Right atrium auricular region (tissue), 2 donors: ENCODE data around the gene PGM1. TPM values are rescaled to one million over a fixed set of nuclear protein-coding genes. Genes with fewer than 3 reads are reported as not detected.

ENCODE experiments used
- DNase-seq: peaks from one replicate; pipeline ENCODE4 v3.0.0-alpha.2; 2019; ENCODE audit warnings: low spot score
- H3K27ac ChIP-seq, 2 donors: fragments of 200-600 bp; sonication (generic); 1 replicate in 1 of 2; 2 replicates in 1 of 2; pipeline ENCODE4 v1.5.1; 2016 to 2019
- H3K27me3 ChIP-seq, 2 donors: fragments of 200-600 bp; sonication (generic); one replicate each; pipeline versions ENCODE4 v1.5.1 to v1.6.0; 2017 to 2019
- H3K36me3 ChIP-seq: fragments of 200-600 bp; sonication (generic); one replicate; pipeline ENCODE4 v1.5.1; 2016
- H3K4me1 ChIP-seq, 2 donors: fragments of 200-600 bp; sonication (generic); one replicate each; pipeline versions ENCODE4 v1.5.1 to v1.6.0; 2017 to 2019
- H3K4me3 ChIP-seq, 2 donors: fragments of 200-600 bp; sonication (generic); 1 replicate in 1 of 2; 2 replicates in 1 of 2; pipeline ENCODE4 v1.5.1; 2017 to 2019; ENCODE audit warnings: mild to moderate bottlenecking in 1 of 2, moderate library complexity in 1 of 2
- H3K9me3 ChIP-seq, 2 donors: fragments of 200-600 bp; sonication (generic); one replicate each; pipeline ENCODE4 v1.5.1; 2019
- CTCF ChIP-seq, 2 donors: fragments of 200-600 bp; sonication (generic); IDR thresholded peaks; one replicate each; pipeline ENCODE4 v1.5.1; 2019; ENCODE audit warnings: antibody characterized with exemption in 2 of 2
- total RNA-seq, 2 donors: library from RNA; depleted of rRNA; stranded (reverse); fragments of >200 nt; gene quantifications; one replicate each; pipeline ENCODE4 v1.1.0, GENCODE V29; 2016

Gene PGM1
- total RNA-seq, 2 donors from 2014 or later, result 171 to 258 TPM

- Histone ChIP-seq H3K4me1 (no peaks in the 10 kb centered on the region), H3K27ac (no peak overlapping the region), H3K4me3 (no peak overlapping the region), H3K27me3 (no peaks in the 10 kb centered on the region), H3K36me3 (peaks cover 46% of the 10 kb centered on the region), H3K9me3 (no peaks in the 10 kb centered on the region)
- no peak for DNase-seq
- no peak for TF ChIP-seq CTCF (IDR thresholded peaks at IDR 0.05)
These were observed 58.0 kb downstream of the PGM1 start for GRCh38 chr1:63651161-63651701.

DNA sequence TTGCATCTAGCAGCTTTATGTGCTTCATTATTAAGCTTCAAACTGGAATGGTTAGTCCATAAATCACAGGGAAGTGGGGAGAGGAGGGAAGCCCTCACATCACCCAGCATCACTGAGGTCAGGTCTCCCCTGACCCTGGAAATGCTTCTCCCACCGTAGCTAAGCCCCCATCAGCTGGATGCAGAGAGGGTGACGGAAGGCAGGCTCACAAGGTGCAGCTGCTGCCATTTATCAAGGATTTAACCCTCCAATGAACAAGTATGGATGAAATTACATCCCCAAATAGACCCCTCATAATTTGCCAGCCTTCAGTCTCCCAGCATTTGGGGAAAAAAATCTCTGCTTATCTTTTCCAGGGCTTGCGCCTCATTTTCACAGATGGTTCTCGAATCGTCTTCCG, 60.8 kb downstream of the PGM1 start:
- H3K27ac ChIP-seq, result no peak overlapping the region
- H3K27me3 ChIP-seq, result no peaks in the 10 kb centered on the region
- DNase-seq, result no peak
- H3K9me3 ChIP-seq, result no peaks in the 10 kb centered on the region
- peaks cover 36% of the 10 kb centered on the region for H3K36me3 ChIP-seq
- TF ChIP-seq CTCF (IDR thresholded peaks at IDR 0.05), result no peak
- no peaks in the 10 kb centered on the region for H3K4me1 ChIP-seq
- no peak overlapping the region for H3K4me3 ChIP-seq

DNA sequence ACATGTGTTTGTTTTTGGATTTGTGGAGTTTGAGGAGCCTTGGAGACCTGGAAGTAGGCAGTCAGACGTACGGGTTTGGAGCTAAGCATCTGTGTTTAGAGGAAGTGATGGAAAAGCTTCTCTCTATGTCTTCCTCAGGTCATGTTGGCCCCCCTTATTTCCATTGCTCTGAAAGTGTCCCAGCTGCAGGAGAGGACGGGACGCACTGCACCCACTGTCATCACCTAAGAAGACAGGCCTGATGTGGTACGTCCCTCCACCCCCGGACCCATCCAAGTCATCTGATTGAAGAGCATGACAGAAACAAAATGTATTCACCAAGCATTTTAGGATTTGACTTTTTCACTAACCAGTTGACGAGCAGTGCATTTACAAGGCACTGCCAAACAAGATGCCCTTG, 66.2 kb downstream of the PGM1 start:
- H3K4me1 ChIP-seq, result peaks cover 0 to 15% of the 10 kb centered on the region in 2 donors
- no peak for TF ChIP-seq CTCF (IDR thresholded peaks at IDR 0.05)
- no peaks in the 10 kb centered on the region for H3K27me3 ChIP-seq
- H3K4me3 ChIP-seq, result no peak overlapping the region
- no peaks in the 10 kb centered on the region for H3K9me3 ChIP-seq
- H3K27ac ChIP-seq, result no peak overlapping the region
- no peak for DNase-seq
- peaks cover 20% of the 10 kb centered on the region for H3K36me3 ChIP-seq

DNA sequence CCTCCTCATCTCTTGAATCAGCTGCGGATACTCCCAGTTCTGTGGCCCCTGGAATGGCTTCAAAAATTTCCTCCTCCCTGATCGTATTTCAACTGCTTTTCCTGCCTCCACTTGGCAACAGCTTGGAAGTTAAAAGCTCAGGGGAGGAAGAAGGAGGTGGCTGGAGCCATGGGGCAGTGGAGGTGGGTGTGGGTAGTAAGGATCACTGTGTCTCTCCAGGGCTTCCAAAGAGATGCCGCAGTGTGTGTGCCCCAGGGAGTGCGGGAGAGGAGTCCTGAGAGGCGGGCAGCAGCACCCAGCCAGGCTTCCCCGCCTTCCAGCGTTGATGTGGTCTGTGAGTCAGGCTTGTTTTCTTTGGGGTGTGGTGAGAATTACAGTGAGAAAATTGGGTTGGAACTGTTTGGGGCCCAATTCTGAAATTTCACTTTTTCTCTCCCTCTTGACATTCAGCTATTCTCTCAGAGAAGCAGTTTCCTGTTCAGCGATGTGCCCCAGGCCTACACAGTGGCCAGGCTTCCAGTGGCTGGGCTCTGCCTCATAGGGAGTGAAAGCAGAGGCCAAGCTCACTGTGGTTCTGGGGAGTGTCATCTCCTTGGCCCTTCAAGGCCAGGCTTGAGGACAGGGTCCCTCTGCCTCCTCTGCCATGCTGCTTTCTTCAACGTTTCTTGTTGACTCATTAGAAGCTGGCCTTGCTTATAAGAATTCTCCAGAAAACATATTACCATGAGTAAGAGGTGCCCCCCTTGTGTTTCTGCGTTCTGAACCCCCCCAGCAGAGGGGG, 69.0 kb downstream of the PGM1 start:
- H3K27me3 ChIP-seq, result no peaks in the 10 kb centered on the region
- no peak for TF ChIP-seq CTCF (IDR thresholded peaks at IDR 0.05)
- no peak for DNase-seq
- peak overlapping the region; percentile 35 to 40 for H3K27ac ChIP-seq
- H3K4me1 ChIP-seq, result peaks cover 0 to 15% of the 10 kb centered on the region in 2 donors
- no peak overlapping the region for H3K4me3 ChIP-seq
- no peaks in the 10 kb centered on the region for H3K9me3 ChIP-seq
- peaks cover 7% of the 10 kb centered on the region for H3K36me3 ChIP-seq

DNA sequence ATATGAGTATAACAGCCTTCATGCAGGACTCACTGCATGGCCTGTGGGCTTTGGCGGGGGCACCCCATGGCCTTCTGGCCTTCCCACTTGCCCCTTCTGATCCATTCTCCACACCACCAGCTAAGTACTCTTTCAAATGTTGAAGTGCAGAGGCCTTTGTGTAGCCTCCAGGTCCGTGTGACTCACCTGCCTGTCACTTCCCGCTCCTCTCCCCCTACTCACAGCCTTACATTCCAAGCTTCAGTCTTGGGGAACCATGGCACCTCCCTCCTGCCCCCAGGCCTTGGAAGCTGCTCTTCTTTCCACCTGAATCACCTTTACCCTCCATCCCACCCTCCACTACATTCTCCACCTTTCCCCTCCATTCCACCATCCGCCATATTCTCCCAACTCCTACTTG, 69.6 kb downstream of the PGM1 start:
- peak overlapping the region; percentile 35 to 40 for H3K27ac ChIP-seq
- DNase-seq, result no peak
- peaks cover 0 to 15% of the 10 kb centered on the region in 2 donors for H3K4me1 ChIP-seq
- peaks cover 7% of the 10 kb centered on the region for H3K36me3 ChIP-seq
- H3K4me3 ChIP-seq, result no peak overlapping the region
- no peaks in the 10 kb centered on the region for H3K27me3 ChIP-seq
- TF ChIP-seq CTCF (IDR thresholded peaks at IDR 0.05), result no peak
- no peaks in the 10 kb centered on the region for H3K9me3 ChIP-seq
